Left renal cortex interstitium (tissue), 4 donors: ENCODE measurements around the gene CAMK2A. TPM values are rescaled to one million over a fixed set of nuclear protein-coding genes. Genes with fewer than 3 reads are reported as not detected.

ENCODE experiments used
- DNase-seq, 4 donors: peaks; one replicate each; pipeline ENCODE4 v3.0.0-alpha.2; 2013; ENCODE audit warnings: low read depth in 4 of 4, low spot score in 2 of 4, missing footprints in 1 of 4
- polyA plus RNA-seq, 4 donors: library from polyadenylated mRNA; unstranded; fragments of 120-200 nt; gene quantifications; one replicate each; pipeline ENCODE4 v1.2.1, GENCODE V29; 2013; ENCODE audit not compliant: insufficient read length in 4 of 4

Gene CAMK2A
- polyA plus RNA-seq, 4 donors, result 2.7 to 5.9 (median 3.7) TPM

GRCh38 chr5:150178262-150178661, 111.3 kb downstream of the CAMK2A start:
- DNase-seq, result no peak

- no peak for DNase-seq
These were observed 111.9 kb downstream of the CAMK2A start for GRCh38 chr5:150177721-150178120.

GRCh38 chr5:150176745-150177477, 112.7 kb downstream of the CAMK2A start:
- no peak for DNase-seq

- no peak for DNase-seq
These were observed 114.0 kb downstream of the CAMK2A start for GRCh38 chr5:150175536-150175935.

- DNase-seq, result no peak
These were observed 114.5 kb downstream of the CAMK2A start for GRCh38 chr5:150175076-150175475.

- no peak for DNase-seq
These were observed 115.3 kb downstream of the CAMK2A start for GRCh38 chr5:150174285-150174684.

- no peak for DNase-seq
These were observed 116.4 kb downstream of the CAMK2A start for GRCh38 chr5:150173161-150173560.

- DNase-seq, result no peak
These were observed 117.0 kb downstream of the CAMK2A start for GRCh38 chr5:150172556-150172955.

GRCh38 chr5:150172145-150172544, 117.4 kb downstream of the CAMK2A start:
- no peak for DNase-seq

Other genes with a start within 250 kb of the CAMK2A start
- gene CSF1R, start 203.2 kb downstream of the CAMK2A start, polyA plus RNA-seq, result 10 to 100 TPM; 13.7 to 18.0 (median 16.9) TPM
- 100 to 1,000 TPM; 130 to 148 (median 143) TPM for gene PDGFRB, start 133.9 kb downstream of the CAMK2A start, polyA plus RNA-seq
- under 1 TPM; 0.47 to 0.76 (median 0.50) TPM for gene CDX1, start 123.0 kb downstream of the CAMK2A start, polyA plus RNA-seq
- under 1 TPM in 3 of 4 donors, not detected in 1; 0.06 to 0.13 (median 0.08) TPM for gene SLC6A7, start 99.7 kb downstream of the CAMK2A start, polyA plus RNA-seq
- 1 to 10 TPM; 2.5 to 5.3 (median 3.6) TPM for gene ARSI, start 13.1 kb upstream of the CAMK2A start, polyA plus RNA-seq
- gene TCOF1, start 67.9 kb upstream of the CAMK2A start, polyA plus RNA-seq, result 10 to 100 TPM; 29.5 to 46.3 (median 36.9) TPM
- gene CD74, start 123.1 kb upstream of the CAMK2A start, polyA plus RNA-seq, result 100 to 1,000 TPM; 226 to 343 (median 316) TPM
- gene RPS14, start 160.0 kb upstream of the CAMK2A start, polyA plus RNA-seq, result 1,000 to 10,000 TPM; 1,840 to 2,407 (median 1,919) TPM
- gene NDST1, start 218.4 kb upstream of the CAMK2A start, polyA plus RNA-seq, result 10 to 100 TPM; 53.3 to 68.6 (median 57.9) TPM